Measurements from ENCODE around the gene BRAF.
"Not testable (repeated sequence)": the region's sequence is repeated elsewhere in the genome, so short reads cannot be mapped to it uniquely, and the experiment has no call there.

Gene BRAF

DNA sequence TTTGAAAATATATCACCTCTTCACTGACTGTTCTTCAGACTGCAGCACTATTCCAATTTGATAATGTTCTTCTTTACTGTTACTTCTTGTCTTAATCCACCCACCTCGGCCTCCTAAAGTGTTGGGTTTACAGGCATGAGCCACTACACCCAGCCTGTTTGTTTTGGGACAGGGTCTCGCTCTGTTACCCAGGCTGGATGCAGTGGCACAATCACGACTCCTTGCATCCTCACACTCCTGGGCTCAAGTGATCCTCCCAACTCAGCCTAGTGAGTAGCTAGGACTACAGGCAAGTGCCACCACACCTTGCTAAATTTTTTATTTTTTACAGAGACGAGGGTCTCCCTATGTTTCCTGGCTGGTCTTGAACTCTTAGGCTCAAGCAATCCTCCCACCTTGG is 150.4 kb downstream of the BRAF start:
- no peak overlapping the region for H3K4me3 ChIP-seq (ENCODE audit: control insufficient read depth, low read depth, low read length)
- no peak for DNase-seq (ENCODE audit: low read depth)
- no peak for TF ChIP-seq CTCF (IDR thresholded peaks at IDR 0.05; ENCODE audit: control insufficient read depth, insufficient read depth, low read depth, low read length, missing control alignments)

DNA sequence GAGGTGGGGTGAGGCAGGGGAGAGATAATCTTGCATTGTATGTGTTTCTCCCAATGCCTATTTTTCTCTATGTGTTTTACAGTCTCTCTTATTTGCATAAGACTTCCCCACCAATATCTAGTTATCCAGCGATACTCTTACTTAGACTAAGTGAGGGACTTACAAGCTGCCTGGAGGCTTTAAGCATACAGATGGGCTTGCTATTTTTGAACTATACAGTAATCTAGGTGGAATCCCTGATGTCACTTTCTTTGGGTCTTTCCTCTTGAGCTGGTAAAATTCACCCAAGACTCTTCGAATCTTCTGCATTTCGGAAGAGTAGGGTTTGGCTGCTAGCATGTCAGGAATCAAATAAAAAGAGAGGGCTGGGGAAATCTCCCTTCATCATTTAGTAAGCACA is 151.6 kb downstream of the BRAF start:
- TF ChIP-seq CTCF (IDR thresholded peaks at IDR 0.05; ENCODE audit: control insufficient read depth, insufficient read depth, low read depth, low read length, missing control alignments): no peak
- no peak overlapping the region for H3K4me3 ChIP-seq (ENCODE audit: control insufficient read depth, low read depth, low read length)
- no peak for DNase-seq (ENCODE audit: low read depth)

DNA sequence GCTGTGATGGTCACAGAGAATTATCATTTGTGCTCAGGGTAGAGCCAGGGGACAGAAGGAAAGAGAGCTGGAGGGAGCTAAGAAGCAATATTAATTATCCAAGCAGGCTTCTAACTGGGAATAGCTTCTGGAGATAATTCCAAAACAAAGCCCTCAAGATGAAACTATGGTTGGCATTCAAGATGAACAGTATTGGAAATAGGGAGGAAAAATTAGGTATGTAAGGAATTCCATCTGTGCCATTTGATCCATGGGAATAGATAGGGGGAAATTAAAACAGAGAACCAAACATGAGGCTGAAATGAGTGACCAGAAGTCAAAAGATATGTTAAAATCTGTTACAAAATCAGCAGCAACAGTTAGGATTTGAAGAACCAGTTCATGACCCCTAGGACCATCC is 152.9 kb downstream of the BRAF start:
- DNase-seq (ENCODE audit: low read depth): no peak
- H3K4me3 ChIP-seq (ENCODE audit: control insufficient read depth, low read depth, low read length): no peak overlapping the region
- no peak for TF ChIP-seq CTCF (IDR thresholded peaks at IDR 0.05; ENCODE audit: control insufficient read depth, insufficient read depth, low read depth, low read length, missing control alignments)

DNA sequence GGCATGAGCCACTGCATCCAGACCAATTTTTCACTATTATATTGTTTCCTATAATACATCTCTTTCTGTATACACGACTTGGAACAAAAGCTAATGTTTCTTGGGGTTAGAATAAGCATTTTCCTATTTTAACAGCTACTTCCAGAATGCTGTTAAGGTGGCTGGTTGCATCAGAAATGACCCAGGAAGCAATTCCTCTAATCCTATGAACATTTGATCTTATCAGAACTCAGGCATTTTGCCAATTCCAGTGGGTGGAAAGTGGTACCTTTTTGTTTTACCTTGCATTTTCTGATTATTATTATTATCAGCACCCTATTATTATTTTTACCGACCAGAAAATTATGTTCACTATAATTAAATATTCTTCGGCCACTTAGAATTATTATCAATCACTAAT is 154.9 kb downstream of the BRAF start:
- H3K4me3 ChIP-seq (ENCODE audit: control insufficient read depth, low read depth, low read length): no peak overlapping the region
- DNase-seq (ENCODE audit: low read depth): no peak
- TF ChIP-seq CTCF (IDR thresholded peaks at IDR 0.05; ENCODE audit: control insufficient read depth, insufficient read depth, low read depth, low read length, missing control alignments): no peak

DNA sequence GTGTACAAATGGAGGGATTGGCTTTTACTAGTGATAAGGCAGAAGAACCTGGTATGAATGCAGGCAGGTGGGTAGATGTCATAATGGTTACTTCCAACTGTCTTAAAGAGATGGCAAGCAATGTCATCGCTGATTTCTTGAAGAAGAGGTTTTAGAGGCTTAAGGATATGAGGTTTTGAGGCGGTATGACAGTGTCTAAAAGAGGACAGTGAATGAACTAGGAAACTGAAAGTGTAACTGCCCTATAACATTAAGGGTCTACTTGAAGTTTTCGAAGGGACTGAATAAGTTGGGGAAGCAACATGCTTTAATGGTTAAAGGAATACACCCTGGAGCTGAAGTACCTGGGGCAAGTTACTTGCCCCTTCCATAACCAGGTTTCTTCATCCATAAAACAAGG is 157.3 kb downstream of the BRAF start:
- DNase-seq (ENCODE audit: low read depth): no peak
- H3K4me3 ChIP-seq (ENCODE audit: control insufficient read depth, low read depth, low read length): no peak overlapping the region
- no peak for TF ChIP-seq CTCF (IDR thresholded peaks at IDR 0.05; ENCODE audit: control insufficient read depth, insufficient read depth, low read depth, low read length, missing control alignments)

GRCh38 chr7:140765441-140765840 is 159.3 kb downstream of the BRAF start:
- not testable (repeated sequence) for DNase-seq (ENCODE audit: low read depth); H3K4me3 ChIP-seq (ENCODE audit: control insufficient read depth, low read depth, low read length)

GRCh38 chr7:140763166-140763565 is 161.6 kb downstream of the BRAF start:
- not testable (repeated sequence) for H3K4me3 ChIP-seq (ENCODE audit: control insufficient read depth, low read depth, low read length); DNase-seq (ENCODE audit: low read depth)

- DNase-seq (ENCODE audit: low read depth); H3K4me3 ChIP-seq (ENCODE audit: control insufficient read depth, low read depth, low read length): not testable (repeated sequence)
Measured at GRCh38 chr7:140761375-140761774, 163.4 kb downstream of the BRAF start.

GRCh38 chr7:140754506-140754905 is 170.2 kb downstream of the BRAF start:
- H3K4me3 ChIP-seq (ENCODE audit: control insufficient read depth, low read depth, low read length): no peak overlapping the region
- no peak for DNase-seq (ENCODE audit: low read depth)
- no peak for TF ChIP-seq CTCF (IDR thresholded peaks at IDR 0.05; ENCODE audit: control insufficient read depth, insufficient read depth, low read depth, low read length, missing control alignments)
